Measurements from ENCODE around the gene MXD3.

MXD3 gene

DNA sequence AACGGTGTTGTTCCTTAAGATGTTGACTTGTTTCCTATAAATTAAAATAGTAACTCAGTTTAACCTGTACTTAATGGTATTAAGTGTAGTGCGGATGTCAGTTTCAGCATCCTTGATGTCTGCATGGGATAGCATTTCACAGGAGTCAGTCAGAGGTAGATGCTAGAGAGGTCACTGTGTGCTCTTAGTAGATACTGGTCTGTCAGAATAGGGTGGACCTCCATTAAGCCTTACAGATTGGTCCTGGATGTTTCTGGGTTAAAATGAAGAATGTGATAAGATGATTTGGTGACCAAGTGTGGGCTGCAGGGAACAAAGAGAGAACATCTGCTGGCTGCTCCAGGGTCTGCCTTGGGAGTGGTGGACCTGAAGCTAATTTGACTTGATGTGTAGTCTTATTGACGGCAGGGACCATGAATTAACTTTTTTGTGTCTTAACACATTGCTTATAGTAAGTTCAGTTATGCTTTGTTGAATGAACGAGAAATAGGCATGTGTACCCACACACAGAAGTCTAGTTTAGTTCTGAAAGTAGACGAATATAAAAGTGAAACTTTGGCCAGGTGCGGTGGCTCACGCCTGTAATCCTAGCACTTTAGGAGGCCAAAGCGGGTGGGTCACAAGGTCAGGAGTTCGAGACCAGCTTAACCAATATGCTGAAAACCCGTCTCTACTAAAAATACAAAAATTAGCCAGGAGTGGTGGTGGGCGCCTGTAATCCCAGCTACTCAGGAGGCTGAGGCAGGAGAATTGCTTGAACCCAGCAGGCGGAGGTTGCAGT is 20.7 kb downstream of the MXD3 start:
- no peak overlapping the region for H3K27ac ChIP-seq (ENCODE audit: extremely low read depth, low read depth, low read length)
- TF ChIP-seq, protein P1, sequence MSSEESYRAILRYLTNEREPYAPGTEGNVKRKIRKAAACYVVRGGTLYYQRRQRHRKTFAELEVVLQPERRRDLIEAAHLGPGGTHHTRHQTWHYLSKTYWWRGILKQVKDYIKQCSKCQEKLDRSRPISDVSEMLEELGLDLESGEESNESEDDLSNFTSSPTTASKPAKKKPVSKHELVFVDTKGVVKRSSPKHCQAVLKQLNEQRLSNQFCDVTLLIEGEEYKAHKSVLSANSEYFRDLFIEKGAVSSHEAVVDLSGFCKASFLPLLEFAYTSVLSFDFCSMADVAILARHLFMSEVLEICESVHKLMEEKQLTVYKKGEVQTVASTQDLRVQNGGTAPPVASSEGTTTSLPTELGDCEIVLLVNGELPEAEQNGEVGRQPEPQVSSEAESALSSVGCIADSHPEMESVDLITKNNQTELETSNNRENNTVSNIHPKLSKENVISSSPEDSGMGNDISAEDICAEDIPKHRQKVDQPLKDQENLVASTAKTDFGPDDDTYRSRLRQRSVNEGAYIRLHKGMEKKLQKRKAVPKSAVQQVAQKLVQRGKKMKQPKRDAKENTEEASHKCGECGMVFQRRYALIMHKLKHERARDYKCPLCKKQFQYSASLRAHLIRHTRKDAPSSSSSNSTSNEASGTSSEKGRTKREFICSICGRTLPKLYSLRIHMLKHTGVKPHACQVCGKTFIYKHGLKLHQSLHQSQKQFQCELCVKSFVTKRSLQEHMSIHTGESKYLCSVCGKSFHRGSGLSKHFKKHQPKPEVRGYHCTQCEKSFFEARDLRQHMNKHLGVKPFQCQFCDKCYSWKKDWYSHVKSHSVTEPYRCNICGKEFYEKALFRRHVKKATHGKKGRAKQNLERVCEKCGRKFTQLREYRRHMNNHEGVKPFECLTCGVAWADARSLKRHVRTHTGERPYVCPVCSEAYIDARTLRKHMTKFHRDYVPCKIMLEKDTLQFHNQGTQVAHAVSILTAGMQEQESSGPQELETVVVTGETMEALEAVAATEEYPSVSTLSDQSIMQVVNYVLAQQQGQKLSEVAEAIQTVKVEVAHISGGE (tag by site-specific recombination; conservative IDR thresholded peaks at IDR 0.05; ENCODE audit: low read depth), result no peak
- no peak for TF ChIP-seq ZNF776 (tag by site-specific recombination; IDR thresholded peaks at IDR 0.05; ENCODE audit: borderline replicate concordance)
- TF ChIP-seq ZNF433 (tag by site-specific recombination; IDR thresholded peaks at IDR 0.05; ENCODE audit: low read depth), result no peak

DNA sequence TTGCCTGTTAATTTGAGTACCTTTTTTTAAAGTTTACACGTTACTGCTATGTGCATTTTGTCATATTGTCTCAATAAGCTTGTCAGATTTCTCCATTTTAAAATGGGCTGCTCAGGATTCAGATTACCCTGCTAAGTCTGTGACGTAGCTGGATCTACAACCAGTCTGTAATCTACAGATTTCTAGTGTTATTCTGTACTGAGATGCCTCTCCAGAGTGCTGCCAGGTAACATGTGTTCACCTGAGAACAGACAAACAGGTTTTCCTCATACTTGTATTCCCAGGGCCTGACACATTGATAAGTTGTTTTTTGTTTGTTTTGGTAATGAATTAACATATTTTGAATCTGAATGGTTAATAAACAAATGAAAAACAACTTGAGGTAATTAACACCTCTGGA is 23.5 kb downstream of the MXD3 start:
- Histone ChIP-seq H3K36me3 (ENCODE audit: control insufficient read depth in 2 of 2, insufficient read depth in 1 of 2, low read length in 2 of 2) (peaks cover 67 to 86% of the 10 kb centered on the region in 2 experiments), H3K27ac (ENCODE audit: extremely low read depth, low read depth, low read length) (no peak overlapping the region), H3K4me3 (ENCODE audit: low read depth, low read length) (no peak overlapping the region), H3K4me1 (ENCODE audit: control insufficient read depth, insufficient read depth, low read length) (no peaks in the 10 kb centered on the region), H3K9me3 (ENCODE audit: control insufficient read depth, insufficient read depth, low read depth, low read length) (no peaks in the 10 kb centered on the region)
- TF ChIP-seq ZNF830 (tag by site-specific recombination; IDR thresholded peaks at IDR 0.05; ENCODE audit: low read depth), result no peak
- TF ChIP-seq, protein P2, sequence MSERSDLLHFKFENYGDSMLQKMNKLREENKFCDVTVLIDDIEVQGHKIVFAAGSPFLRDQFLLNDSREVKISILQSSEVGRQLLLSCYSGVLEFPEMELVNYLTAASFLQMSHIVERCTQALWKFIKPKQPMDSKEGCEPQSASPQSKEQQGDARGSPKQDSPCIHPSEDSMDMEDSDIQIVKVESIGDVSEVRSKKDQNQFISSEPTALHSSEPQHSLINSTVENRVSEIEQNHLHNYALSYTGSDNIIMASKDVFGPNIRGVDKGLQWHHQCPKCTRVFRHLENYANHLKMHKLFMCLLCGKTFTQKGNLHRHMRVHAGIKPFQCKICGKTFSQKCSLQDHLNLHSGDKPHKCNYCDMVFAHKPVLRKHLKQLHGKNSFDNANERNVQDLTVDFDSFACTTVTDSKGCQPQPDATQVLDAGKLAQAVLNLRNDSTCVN (tag by site-specific recombination; optimal IDR thresholded peaks at IDR 0.05), result no peak
- TF ChIP-seq ZNF768 (tag by site-specific recombination; IDR thresholded peaks at IDR 0.05), result no peak
- no peak for TF ChIP-seq ZBTB1 (tag by site-specific recombination; IDR thresholded peaks at IDR 0.05)
- TF ChIP-seq ZNF221 (tag by site-specific recombination; IDR thresholded peaks at IDR 0.05; ENCODE audit: borderline replicate concordance), result no peak
- no peak for TF ChIP-seq ZNF248 (tag by site-specific recombination; IDR thresholded peaks at IDR 0.05)
- TF ChIP-seq ZNF146 (tag by site-specific recombination; IDR thresholded peaks at IDR 0.05), result no peak
- TF ChIP-seq, protein P3, sequence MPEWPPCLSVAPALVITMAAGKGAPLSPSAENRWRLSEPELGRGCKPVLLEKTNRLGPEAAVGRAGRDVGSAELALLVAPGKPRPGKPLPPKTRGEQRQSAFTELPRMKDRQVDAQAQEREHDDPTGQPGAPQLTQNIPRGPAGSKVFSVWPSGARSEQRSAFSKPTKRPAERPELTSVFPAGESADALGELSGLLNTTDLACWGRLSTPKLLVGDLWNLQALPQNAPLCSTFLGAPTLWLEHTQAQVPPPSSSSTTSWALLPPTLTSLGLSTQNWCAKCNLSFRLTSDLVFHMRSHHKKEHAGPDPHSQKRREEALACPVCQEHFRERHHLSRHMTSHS (tag by site-specific recombination; IDR thresholded peaks at IDR 0.05), result no peak
- TF ChIP-seq, protein P4, sequence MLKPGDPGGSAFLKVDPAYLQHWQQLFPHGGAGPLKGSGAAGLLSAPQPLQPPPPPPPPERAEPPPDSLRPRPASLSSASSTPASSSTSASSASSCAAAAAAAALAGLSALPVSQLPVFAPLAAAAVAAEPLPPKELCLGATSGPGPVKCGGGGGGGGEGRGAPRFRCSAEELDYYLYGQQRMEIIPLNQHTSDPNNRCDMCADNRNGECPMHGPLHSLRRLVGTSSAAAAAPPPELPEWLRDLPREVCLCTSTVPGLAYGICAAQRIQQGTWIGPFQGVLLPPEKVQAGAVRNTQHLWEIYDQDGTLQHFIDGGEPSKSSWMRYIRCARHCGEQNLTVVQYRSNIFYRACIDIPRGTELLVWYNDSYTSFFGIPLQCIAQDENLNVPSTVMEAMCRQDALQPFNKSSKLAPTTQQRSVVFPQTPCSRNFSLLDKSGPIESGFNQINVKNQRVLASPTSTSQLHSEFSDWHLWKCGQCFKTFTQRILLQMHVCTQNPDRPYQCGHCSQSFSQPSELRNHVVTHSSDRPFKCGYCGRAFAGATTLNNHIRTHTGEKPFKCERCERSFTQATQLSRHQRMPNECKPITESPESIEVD (tag by site-specific recombination; IDR thresholded peaks at IDR 0.05), result no peak
- TF ChIP-seq ZIC2 (tag by site-specific recombination; IDR thresholded peaks at IDR 0.05), result no peak
- no peak for TF ChIP-seq ZBTB20 (tag by site-specific recombination; IDR thresholded peaks at IDR 0.05)
- TF ChIP-seq ZNF433 (tag by site-specific recombination; IDR thresholded peaks at IDR 0.05; ENCODE audit: low read depth), result no peak
- no peak for TF ChIP-seq ZSCAN30 (tag by site-specific recombination; IDR thresholded peaks at IDR 0.05)
- POLR2A ChIA-PET, result no interaction called here
- CTCF ChIA-PET, result interaction anchor here (0.6 kb wide), 1 partner anchor 710 kb away, joined by 3 read pairs; no protein-coding TSS in a partner anchor

More for the DNA sequence above, 20.7 kb downstream of the MXD3 start:
- Histone ChIP-seq H3K4me3 (ENCODE audit: low read depth, low read length) (no peak overlapping the region), H3K36me3 (ENCODE audit: control insufficient read depth in 2 of 2, insufficient read depth in 1 of 2, low read length in 2 of 2) (peaks cover 50 to 90% of the 10 kb centered on the region in 2 experiments), H3K9me3 (ENCODE audit: control insufficient read depth, insufficient read depth, low read depth, low read length) (no peaks in the 10 kb centered on the region), H3K4me1 (ENCODE audit: control insufficient read depth, insufficient read depth, low read length) (no peaks in the 10 kb centered on the region)
- ChIA-PET POLR2A (no interaction called here), CTCF (no interaction called here)
